Colonic mucosa (tissue), 4 donors: ENCODE measurements around the gene ETNK2. TPM values are rescaled to one million over a fixed set of nuclear protein-coding genes. Genes with fewer than 3 reads are reported as not detected.

ENCODE experiments used
- DNase-seq: peaks from one replicate; pipeline ENCODE4 v3.0.0-alpha.2; 2020
- H3K27ac ChIP-seq: fragments of 200-600 bp; one replicate; pipeline ENCODE4 v1.8.0; 2021
- H3K27me3 ChIP-seq: fragments of 200-600 bp; one replicate; pipeline ENCODE4 v1.8.0; 2021
- H3K36me3 ChIP-seq: fragments of 200-600 bp; one replicate; pipeline ENCODE4 v1.8.0; 2021
- H3K4me1 ChIP-seq: fragments of 200-600 bp; one replicate; pipeline ENCODE4 v1.8.0; 2021; ENCODE audit warnings: mild to moderate bottlenecking
- H3K4me3 ChIP-seq: fragments of 200-600 bp; one replicate; pipeline ENCODE4 v1.8.0; 2021
- H3K9ac ChIP-seq, 2 donors: one replicate each; pipeline ENCODE4 v1.7.0; 2013; ENCODE audit warnings: control low read depth in 2 of 2, low read depth in 2 of 2, low read length in 2 of 2
- H3K9me3 ChIP-seq: fragments of 200-600 bp; one replicate; pipeline ENCODE4 v1.8.0; 2021
- CTCF ChIP-seq: fragments of 200-600 bp; IDR thresholded peaks from one replicate; pipeline ENCODE4 v1.8.0; 2022; ENCODE audit warnings: antibody characterized with exemption, mild to moderate bottlenecking
- intact Hi-C: fragments of 100-400 bp; cut with DNase I; formaldehyde crosslinking; loops from one replicate; pipeline ENCODE4 v1.14.1; 2022
- total RNA-seq, 2 donors: library from RNA; stranded (reverse); fragmentation: NEBNext Ultra II Directional in 1 of 2; extraction: Animal tissue kit (Norgen Biotek cat#: 25700) in 1 of 2; gene quantifications; one replicate each; pipeline ENCODE4 v1.2.1, GENCODE V29; 2021
- donor health status: healthy.
- donor health status: DM: no; HTN: no; CAD: no.
- donor health status: DM: no; HTN: no; CAD: no.

ETNK2 gene
- total RNA-seq, 2 donors from 2014 or later, result 0.40 to 1.2 TPM

DNA sequence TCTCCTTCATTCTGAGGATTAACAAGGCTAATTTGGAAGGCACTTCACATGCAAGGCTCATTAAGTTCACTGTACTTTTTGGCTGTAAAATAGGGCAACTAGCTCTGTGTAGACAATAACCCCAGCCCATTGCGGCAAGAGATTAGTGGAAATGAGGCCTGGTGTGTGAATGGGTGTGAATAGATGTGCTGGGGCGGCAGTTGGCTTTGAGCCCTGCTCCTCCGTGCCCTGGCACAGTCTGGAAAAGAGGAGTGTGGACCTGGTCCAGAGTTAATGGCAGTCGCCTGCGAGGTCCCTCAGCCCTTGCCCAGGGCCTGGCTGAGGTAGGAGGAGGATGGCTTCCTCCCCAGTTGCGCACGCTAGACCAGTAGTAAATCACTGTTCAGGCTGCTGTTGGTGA is 39.6 kb upstream of the ETNK2 start:
- H3K36me3 ChIP-seq, result no peaks in the 10 kb centered on the region
- no peaks in the 10 kb centered on the region for H3K9me3 ChIP-seq
- H3K27ac ChIP-seq, result no peak overlapping the region
- no peak overlapping the region for H3K4me3 ChIP-seq
- intact Hi-C loops, result no loop called here
- DNase-seq, result no peak
- no peak for TF ChIP-seq CTCF
- H3K9ac ChIP-seq, result no peak overlapping the region
- H3K4me1 ChIP-seq, result no peaks in the 10 kb centered on the region
- H3K27me3 ChIP-seq, result no peaks in the 10 kb centered on the region

GRCh38 chr1:204190212-204191211 is 38.7 kb upstream of the ETNK2 start:
- TF ChIP-seq CTCF, result no peak
- H3K9ac ChIP-seq, result no peak overlapping the region
- H3K9me3 ChIP-seq, result no peaks in the 10 kb centered on the region
- H3K36me3 ChIP-seq, result no peaks in the 10 kb centered on the region
- H3K4me3 ChIP-seq, result peak overlapping the region; percentile 25
- no peaks in the 10 kb centered on the region for H3K4me1 ChIP-seq
- peak; percentile 70 for DNase-seq
- no peaks in the 10 kb centered on the region for H3K27me3 ChIP-seq
- intact Hi-C loops, result no loop called here
- H3K27ac ChIP-seq, result no peak overlapping the region

GRCh38 chr1:204188959-204189639 is 37.3 kb upstream of the ETNK2 start:
- H3K9ac ChIP-seq, result no peak overlapping the region
- H3K4me3 ChIP-seq, result no peak overlapping the region
- TF ChIP-seq CTCF, result no peak
- no peaks in the 10 kb centered on the region for H3K36me3 ChIP-seq
- no peak overlapping the region for H3K27ac ChIP-seq
- H3K27me3 ChIP-seq, result no peaks in the 10 kb centered on the region
- intact Hi-C loops, result no loop called here
- H3K4me1 ChIP-seq, result no peaks in the 10 kb centered on the region
- no peaks in the 10 kb centered on the region for H3K9me3 ChIP-seq
- no peak for DNase-seq

DNA sequence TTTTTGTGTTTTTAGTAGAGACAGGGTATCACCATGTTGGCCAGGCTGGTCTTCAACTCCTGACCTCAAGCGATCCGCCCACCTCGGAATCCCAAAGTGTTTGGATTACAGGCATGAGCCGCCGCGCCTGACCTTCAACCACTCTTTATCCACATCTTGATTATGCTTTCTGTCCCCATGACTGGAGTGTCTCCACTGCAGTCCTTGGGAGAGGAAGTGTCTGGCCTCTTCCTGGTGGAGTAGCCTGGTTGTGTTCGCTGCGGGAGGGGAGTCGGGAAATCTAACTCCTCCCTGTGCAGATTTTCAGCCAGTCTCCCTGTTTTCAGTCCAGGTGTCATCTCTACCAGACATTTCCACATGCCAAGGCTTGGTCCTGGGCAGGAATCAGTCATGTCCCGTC is 34.8 kb upstream of the ETNK2 start:
- Histone ChIP-seq H3K27ac (no peak overlapping the region), H3K9me3 (no peaks in the 10 kb centered on the region), H3K4me3 (no peak overlapping the region), H3K36me3 (no peaks in the 10 kb centered on the region), H3K4me1 (no peaks in the 10 kb centered on the region), H3K27me3 (no peaks in the 10 kb centered on the region), H3K9ac (no peak overlapping the region)
- no peak for DNase-seq
- intact Hi-C loops, result no loop called here
- TF ChIP-seq CTCF, result no peak

GRCh38 chr1:204181116-204181515 is 29.3 kb upstream of the ETNK2 start:
- H3K27ac ChIP-seq, result no peak overlapping the region
- H3K9ac ChIP-seq, result no peak overlapping the region
- H3K27me3 ChIP-seq, result no peaks in the 10 kb centered on the region
- intact Hi-C loops, result no loop called here
- no peak for TF ChIP-seq CTCF
- H3K4me1 ChIP-seq, result no peaks in the 10 kb centered on the region
- no peak overlapping the region for H3K4me3 ChIP-seq
- no peaks in the 10 kb centered on the region for H3K9me3 ChIP-seq
- no peaks in the 10 kb centered on the region for H3K36me3 ChIP-seq
- DNase-seq, result no peak
